Colonic mucosa (tissue), 4 donors: ENCODE data around the gene FGB. TPM values are rescaled to one million over a fixed set of nuclear protein-coding genes. Genes with fewer than 3 reads are reported as not detected.

Source experiments
- DNase-seq: peaks from one replicate; pipeline ENCODE4 v3.0.0-alpha.2; 2020
- H3K27ac ChIP-seq: fragments of 200-600 bp; one replicate; pipeline ENCODE4 v1.8.0; 2021
- H3K27me3 ChIP-seq: fragments of 200-600 bp; one replicate; pipeline ENCODE4 v1.8.0; 2021
- H3K36me3 ChIP-seq: fragments of 200-600 bp; one replicate; pipeline ENCODE4 v1.8.0; 2021
- H3K4me1 ChIP-seq: fragments of 200-600 bp; one replicate; pipeline ENCODE4 v1.8.0; 2021; ENCODE audit warnings: mild to moderate bottlenecking
- H3K4me3 ChIP-seq: fragments of 200-600 bp; one replicate; pipeline ENCODE4 v1.8.0; 2021
- H3K9ac ChIP-seq, 2 donors: one replicate each; pipeline ENCODE4 v1.7.0; 2013; ENCODE audit warnings: control low read depth in 2 of 2, low read depth in 2 of 2, low read length in 2 of 2
- H3K9me3 ChIP-seq: fragments of 200-600 bp; one replicate; pipeline ENCODE4 v1.8.0; 2021
- CTCF ChIP-seq: fragments of 200-600 bp; IDR thresholded peaks from one replicate; pipeline ENCODE4 v1.8.0; 2022; ENCODE audit warnings: antibody characterized with exemption, mild to moderate bottlenecking
- intact Hi-C: fragments of 100-400 bp; cut with DNase I; formaldehyde crosslinking; loops from one replicate; pipeline ENCODE4 v1.14.1; 2022
- total RNA-seq, 2 donors: library from RNA; stranded (reverse); fragmentation: NEBNext Ultra II Directional in 1 of 2; extraction: Animal tissue kit (Norgen Biotek cat#: 25700) in 1 of 2; gene quantifications; one replicate each; pipeline ENCODE4 v1.2.1, GENCODE V29; 2021
- donor health status: healthy.
- donor health status: DM: no; HTN: no; CAD: no.
- donor health status: DM: no; HTN: no; CAD: no.

FGB gene
- total RNA-seq, 2 donors from 2014 or later = 0.13 to 6.2 TPM

GRCh38 chr4:154617820-154618317 is 55.1 kb downstream of the FGB start:
- TF ChIP-seq CTCF = no peak
- H3K4me1 ChIP-seq = no peaks in the 10 kb centered on the region
- intact Hi-C loops = no loop called here
- no peak for DNase-seq
- H3K9me3 ChIP-seq = no peaks in the 10 kb centered on the region
- no peaks in the 10 kb centered on the region for H3K36me3 ChIP-seq
- no peak overlapping the region for H3K9ac ChIP-seq
- no peak overlapping the region for H3K27ac ChIP-seq
- no peaks in the 10 kb centered on the region for H3K27me3 ChIP-seq
- H3K4me3 ChIP-seq = no peak overlapping the region

GRCh38 chr4:154618708-154619315 is 56.0 kb downstream of the FGB start:
- DNase-seq = peak; percentile 76
- no peak overlapping the region for H3K27ac ChIP-seq
- intact Hi-C loops = no loop called here

GRCh38 chr4:154620111-154620510 is 57.3 kb downstream of the FGB start:
- H3K9me3 ChIP-seq = no peaks in the 10 kb centered on the region
- no peak overlapping the region for H3K27ac ChIP-seq
- no peak for DNase-seq
- no peak overlapping the region for H3K9ac ChIP-seq
- H3K36me3 ChIP-seq = no peaks in the 10 kb centered on the region
- H3K4me3 ChIP-seq = no peak overlapping the region
- intact Hi-C loops = no loop called here
- no peaks in the 10 kb centered on the region for H3K27me3 ChIP-seq
- no peak for TF ChIP-seq CTCF
- no peaks in the 10 kb centered on the region for H3K4me1 ChIP-seq

More at GRCh38 chr4:154618708-154619315, 56.0 kb downstream of the FGB start:
- H3K36me3 ChIP-seq = no peaks in the 10 kb centered on the region
- H3K9me3 ChIP-seq = no peaks in the 10 kb centered on the region
- TF ChIP-seq CTCF = peak; percentile 64
- H3K4me3 ChIP-seq = no peak overlapping the region
- no peak overlapping the region for H3K9ac ChIP-seq
- H3K27me3 ChIP-seq = no peaks in the 10 kb centered on the region
- no peaks in the 10 kb centered on the region for H3K4me1 ChIP-seq

Other genes with a start within 250 kb of the FGB start
- gene DCHS2, start 71.2 kb upstream of the FGB start, total RNA-seq = 1 to 10 TPM; 1.2 to 1.5 TPM
- 10 to 100 TPM; 60.4 to 74.3 TPM for gene PLRG1, start 12.6 kb upstream of the FGB start, total RNA-seq
- gene FGA, start 27.7 kb downstream of the FGB start, total RNA-seq = 1 to 10 TPM in 1 of 2 donors, under 1 TPM in 1; 0.24 to 9.2 TPM
- 1 to 10 TPM in 1 of 2 donors, under 1 TPM in 1; 0.29 to 6.1 TPM for gene FGG, start 49.6 kb downstream of the FGB start, total RNA-seq
- under 1 TPM; 0.07 to 0.42 TPM for gene LRAT, start 181.0 kb downstream of the FGB start, total RNA-seq
- not detected for gene RBM46, start 218.3 kb downstream of the FGB start, total RNA-seq